Measurements from ENCODE around the gene HBEGF.

- TF ChIP-seq EZH2 (IDR thresholded peaks at IDR 0.05; ENCODE audit: low read length), result no peak
- TF ChIP-seq CTCF (optimal IDR thresholded peaks at IDR 0.05 in 1 of 3, IDR thresholded peaks at IDR 0.05 in 1 of 3, conservative IDR thresholded peaks at IDR 0.05 in 1 of 3; ENCODE audit: extremely low read depth in 1 of 3, insufficient read depth in 2 of 3, low read length in 3 of 3), result no peak
Observed at GRCh38 chr5:140338336-140338735, 8.1 kb downstream of the HBEGF start.

All from keratinocyte (primary cell).